Measurements from ENCODE around the gene RNF113B.

The RNF113B gene

GRCh38 chr13:98175043-98175442 lies 2.0 kb downstream of the RNF113B start:
- peaks cover 0 to 2% (median 0%) of the 10 kb centered on the region in 5 experiments for H3K27me3 ChIP-seq (replicated peaks in 2 of 5; ENCODE audit: control insufficient read depth in 4 of 5, insufficient read depth in 5 of 5, low read length in 4 of 5)
- H3K4me1 ChIP-seq (ENCODE audit: control extremely low read depth in 1 of 4, control insufficient read depth in 4 of 4, insufficient read depth in 4 of 4, low read length in 3 of 4), result peaks cover 0 to 9% (median 0%) of the 10 kb centered on the region in 4 experiments
- 100% methylated on average over 2 of the region's 3 CpGs for WGBS (ENCODE audit: insufficient coverage)
- peaks cover 0 to 4% (median 0%) of the 10 kb centered on the region in 5 experiments for H3K9me3 ChIP-seq (ENCODE audit: control extremely low read depth in 1 of 5, control insufficient read depth in 4 of 5, insufficient read depth in 2 of 5, low read depth in 1 of 5, low read length in 4 of 5)
- H3K4me3 ChIP-seq (ENCODE audit: control insufficient read depth in 1 of 7, extremely low read depth in 1 of 7, insufficient read depth in 4 of 7, low read depth in 2 of 7, low read length in 6 of 7), result no peak overlapping the region
- H3K27ac ChIP-seq (ENCODE audit: insufficient read depth in 1 of 2, low read depth in 1 of 2, low read length in 2 of 2, poor library complexity in 1 of 2, severe bottlenecking in 2 of 2), result no peak overlapping the region
- no peak for DNase-seq
- CTCF ChIA-PET, result interaction anchor here (1.0 kb wide), 1 partner anchor 606 kb away, joined by 3 read pairs; no protein-coding TSS in a partner anchor
- no peaks in the 10 kb centered on the region for H3K36me3 ChIP-seq (ENCODE audit: control insufficient read depth in 4 of 4, insufficient read depth in 4 of 4, low read length in 3 of 4)
- POLR2A ChIA-PET, result no interaction called here

- Histone ChIP-seq H3K36me3 (ENCODE audit: control insufficient read depth in 4 of 4, insufficient read depth in 4 of 4, low read length in 3 of 4) (no peaks in the 10 kb centered on the region), H3K27ac (ENCODE audit: insufficient read depth in 1 of 2, low read depth in 1 of 2, low read length in 2 of 2, poor library complexity in 1 of 2, severe bottlenecking in 2 of 2) (no peak overlapping the region), H3K4me3 (ENCODE audit: control insufficient read depth in 1 of 7, extremely low read depth in 1 of 7, insufficient read depth in 4 of 7, low read depth in 2 of 7, low read length in 6 of 7) (no peak overlapping the region), H3K9me3 (ENCODE audit: control extremely low read depth in 1 of 5, control insufficient read depth in 4 of 5, insufficient read depth in 2 of 5, low read depth in 1 of 5, low read length in 4 of 5) (peaks cover 0 to 4% (median 0%) of the 10 kb centered on the region in 5 experiments), H3K4me1 (ENCODE audit: control extremely low read depth in 1 of 4, control insufficient read depth in 4 of 4, insufficient read depth in 4 of 4, low read length in 3 of 4) (peaks cover 0 to 9% (median 0%) of the 10 kb centered on the region in 4 experiments), H3K27me3 (replicated peaks in 2 of 5; ENCODE audit: control insufficient read depth in 4 of 5, insufficient read depth in 5 of 5, low read length in 4 of 5) (peaks cover 0 to 2% (median 0%) of the 10 kb centered on the region in 5 experiments)
- DNase-seq, result no peak
- 98% methylated on average over 6 of the region's 7 CpGs for WGBS (ENCODE audit: insufficient coverage)
- ChIA-PET CTCF (no interaction called here), POLR2A (no interaction called here)
Measured at GRCh38 chr13:98174307-98174706, 2.8 kb downstream of the RNF113B start.

- CTCF ChIA-PET, result no interaction called here
- no peak overlapping the region for H3K4me3 ChIP-seq (ENCODE audit: control insufficient read depth in 1 of 7, extremely low read depth in 1 of 7, insufficient read depth in 4 of 7, low read depth in 2 of 7, low read length in 6 of 7)
- 72% methylated on average over 5 of the region's 9 CpGs for WGBS (ENCODE audit: insufficient coverage)
Measured at GRCh38 chr13:98173431-98174152, 3.5 kb downstream of the RNF113B start.

GRCh38 chr13:98172590-98173422 lies 4.3 kb downstream of the RNF113B start:
- Histone ChIP-seq H3K9me3 (ENCODE audit: control extremely low read depth in 1 of 5, control insufficient read depth in 4 of 5, insufficient read depth in 2 of 5, low read depth in 1 of 5, low read length in 4 of 5) (no peaks in the 10 kb centered on the region), H3K27ac (ENCODE audit: insufficient read depth in 1 of 2, low read depth in 1 of 2, low read length in 2 of 2, poor library complexity in 1 of 2, severe bottlenecking in 2 of 2) (no peak overlapping the region), H3K4me1 (ENCODE audit: control extremely low read depth in 1 of 4, control insufficient read depth in 4 of 4, insufficient read depth in 4 of 4, low read length in 3 of 4) (peaks cover 0 to 9% (median 2%) of the 10 kb centered on the region in 4 experiments), H3K36me3 (ENCODE audit: control insufficient read depth in 4 of 4, insufficient read depth in 4 of 4, low read length in 3 of 4) (no peaks in the 10 kb centered on the region), H3K4me3 (ENCODE audit: control insufficient read depth in 1 of 7, extremely low read depth in 1 of 7, insufficient read depth in 4 of 7, low read depth in 2 of 7, low read length in 6 of 7) (no peak overlapping the region), H3K27me3 (replicated peaks in 2 of 5; ENCODE audit: control insufficient read depth in 4 of 5, insufficient read depth in 5 of 5, low read length in 4 of 5) (peaks cover 0 to 2% (median 0%) of the 10 kb centered on the region in 5 experiments)
- CTCF ChIA-PET, result interaction anchor here (0.6 kb wide), 1 partner anchor 1145 kb away, joined by 3 read pairs; no protein-coding TSS in a partner anchor
- DNase-seq, result no peak
- WGBS (ENCODE audit: insufficient coverage), result 67% methylated on average over 4 of the region's 7 CpGs
- POLR2A ChIA-PET, result no interaction called here

More at GRCh38 chr13:98173431-98174152, 3.5 kb downstream of the RNF113B start:
- no peak overlapping the region for H3K27ac ChIP-seq (ENCODE audit: insufficient read depth in 1 of 2, low read depth in 1 of 2, low read length in 2 of 2, poor library complexity in 1 of 2, severe bottlenecking in 2 of 2)
- H3K27me3 ChIP-seq (replicated peaks in 2 of 5; ENCODE audit: control insufficient read depth in 4 of 5, insufficient read depth in 5 of 5, low read length in 4 of 5), result peaks cover 0 to 2% (median 0%) of the 10 kb centered on the region in 5 experiments
- no peaks in the 10 kb centered on the region for H3K9me3 ChIP-seq (ENCODE audit: control extremely low read depth in 1 of 5, control insufficient read depth in 4 of 5, insufficient read depth in 2 of 5, low read depth in 1 of 5, low read length in 4 of 5)
- no peaks in the 10 kb centered on the region for H3K36me3 ChIP-seq (ENCODE audit: control insufficient read depth in 4 of 4, insufficient read depth in 4 of 4, low read length in 3 of 4)
- H3K4me1 ChIP-seq (ENCODE audit: control extremely low read depth in 1 of 4, control insufficient read depth in 4 of 4, insufficient read depth in 4 of 4, low read length in 3 of 4), result peaks cover 0 to 9% (median 1%) of the 10 kb centered on the region in 4 experiments
- POLR2A ChIA-PET, result no interaction called here
- DNase-seq, result no peak

GRCh38 chr13:98171900-98172589 lies 5.0 kb downstream of the RNF113B start:
- ChIA-PET CTCF (interaction anchor here (0.6 kb wide), 1 partner anchor 1144 kb away, joined by 3 read pairs; no protein-coding TSS in a partner anchor), POLR2A (no interaction called here)
- 92% methylated on average over 12 of the region's 14 CpGs for WGBS (ENCODE audit: insufficient coverage)
- Histone ChIP-seq H3K4me3 (ENCODE audit: control insufficient read depth in 1 of 7, extremely low read depth in 1 of 7, insufficient read depth in 4 of 7, low read depth in 2 of 7, low read length in 6 of 7) (no peak overlapping the region), H3K4me1 (ENCODE audit: control extremely low read depth in 1 of 4, control insufficient read depth in 4 of 4, insufficient read depth in 4 of 4, low read length in 3 of 4) (peaks cover 0 to 9% (median 2%) of the 10 kb centered on the region in 4 experiments), H3K27ac (ENCODE audit: insufficient read depth in 1 of 2, low read depth in 1 of 2, low read length in 2 of 2, poor library complexity in 1 of 2, severe bottlenecking in 2 of 2) (no peak overlapping the region), H3K9me3 (ENCODE audit: control extremely low read depth in 1 of 5, control insufficient read depth in 4 of 5, insufficient read depth in 2 of 5, low read depth in 1 of 5, low read length in 4 of 5) (no peaks in the 10 kb centered on the region), H3K36me3 (ENCODE audit: control insufficient read depth in 4 of 4, insufficient read depth in 4 of 4, low read length in 3 of 4) (no peaks in the 10 kb centered on the region), H3K27me3 (replicated peaks in 2 of 5; ENCODE audit: control insufficient read depth in 4 of 5, insufficient read depth in 5 of 5, low read length in 4 of 5) (peaks cover 0 to 2% (median 0%) of the 10 kb centered on the region in 5 experiments)
- DNase-seq, result no peak

GRCh38 chr13:98169331-98169730 lies 7.7 kb downstream of the RNF113B start:
- peaks cover 0 to 2% (median 0%) of the 10 kb centered on the region in 5 experiments for H3K27me3 ChIP-seq (replicated peaks in 2 of 5; ENCODE audit: control insufficient read depth in 4 of 5, insufficient read depth in 5 of 5, low read length in 4 of 5)

More at GRCh38 chr13:98169331-98169730, 7.7 kb downstream of the RNF113B start:
- H3K4me1 ChIP-seq (ENCODE audit: control extremely low read depth in 1 of 4, control insufficient read depth in 4 of 4, insufficient read depth in 4 of 4, low read length in 3 of 4), result peaks cover 0 to 9% (median 2%) of the 10 kb centered on the region in 4 experiments
- H3K27ac ChIP-seq (ENCODE audit: insufficient read depth in 1 of 2, low read depth in 1 of 2, low read length in 2 of 2, poor library complexity in 1 of 2, severe bottlenecking in 2 of 2), result no peak overlapping the region
- ChIA-PET POLR2A (no interaction called here), CTCF (no interaction called here)
- no peak for DNase-seq
- H3K4me3 ChIP-seq (ENCODE audit: control insufficient read depth in 1 of 7, extremely low read depth in 1 of 7, insufficient read depth in 4 of 7, low read depth in 2 of 7, low read length in 6 of 7), result no peak overlapping the region
- WGBS (ENCODE audit: insufficient coverage), result no CpG with 5 or more reads among the region's 3 CpGs
- H3K36me3 ChIP-seq (ENCODE audit: control insufficient read depth in 4 of 4, insufficient read depth in 4 of 4, low read length in 3 of 4), result no peaks in the 10 kb centered on the region
- H3K9me3 ChIP-seq (ENCODE audit: control extremely low read depth in 1 of 5, control insufficient read depth in 4 of 5, insufficient read depth in 2 of 5, low read depth in 1 of 5, low read length in 4 of 5), result no peaks in the 10 kb centered on the region
